GM18907 (cell line): ENCODE measurements around the gene CLMN.
A peak's percentile ranks its signal among the peaks of the same experiment; 100 is the strongest.

ENCODE experiments used
- ATAC-seq: cut with Tn5 transposase; IDR thresholded peaks from one replicate; pipeline ENCODE4 v1.9.1; 2021; ENCODE audit warnings: mild to moderate bottlenecking, moderate library complexity; ENCODE audit not compliant: unreplicated experiment

CLMN gene

DNA sequence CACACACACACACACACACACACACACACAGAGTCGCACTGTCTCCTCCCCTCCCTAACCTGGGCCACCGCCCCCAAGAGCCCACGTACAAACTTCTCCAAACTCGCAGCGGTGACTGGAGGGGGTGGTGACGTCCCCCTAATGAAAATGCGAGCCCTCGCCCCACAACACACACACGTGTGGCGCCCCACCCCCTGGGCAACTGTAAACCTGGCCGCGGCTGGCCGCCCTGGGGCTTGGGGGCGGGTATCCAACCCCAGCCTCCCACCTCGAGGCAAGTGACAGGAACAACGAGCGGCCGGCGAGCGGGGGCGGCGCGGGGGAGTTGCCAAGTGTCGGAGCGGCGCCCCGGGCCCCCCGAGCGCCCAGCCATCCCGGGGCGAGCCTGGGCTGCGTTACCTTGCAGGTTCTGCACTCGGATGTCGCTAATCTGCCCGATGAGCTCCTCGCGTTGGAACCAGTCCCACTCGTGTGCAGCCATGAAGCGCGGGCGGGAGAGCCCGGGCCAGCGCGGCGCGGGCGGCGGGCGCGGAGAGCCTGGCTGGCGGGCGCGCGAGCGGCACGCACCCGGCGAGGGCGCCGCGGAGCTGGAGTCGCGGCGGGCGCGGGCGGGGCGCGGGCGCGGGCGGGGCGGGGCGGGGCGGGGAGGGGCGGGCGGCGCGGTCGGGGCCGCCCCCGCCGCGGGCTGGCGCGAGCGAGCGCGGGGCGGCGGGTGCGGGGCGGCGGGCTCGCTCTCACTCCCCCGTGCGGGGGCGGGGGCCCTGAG is at the start of gene CLMN:
CLMN (minus strand) TSS at position 597 of the 766 bp plus-strand sequence; CDS start at position 481, 116 bp downstream.
- peak; percentile 35 for ATAC-seq

DNA sequence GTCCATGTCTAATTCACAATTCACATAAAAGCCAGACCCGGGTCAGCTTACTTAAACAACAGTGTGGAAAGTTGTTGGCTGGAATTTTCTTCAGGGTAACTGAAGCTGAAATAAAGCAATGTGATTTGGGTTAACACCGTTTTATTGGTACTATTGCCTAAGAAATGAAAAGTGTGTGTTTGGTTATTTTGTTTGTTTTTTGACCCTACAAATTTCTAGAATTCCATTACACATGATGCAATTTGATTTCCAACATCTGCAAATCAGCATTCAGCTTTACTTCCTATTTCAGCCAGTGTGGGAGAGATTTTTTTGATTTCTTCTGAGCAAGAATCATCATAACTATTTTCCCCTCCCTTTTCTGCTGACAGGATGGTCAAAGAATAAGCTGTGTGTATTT is 45.7 kb upstream of the CLMN start:
- no peak for ATAC-seq

DNA sequence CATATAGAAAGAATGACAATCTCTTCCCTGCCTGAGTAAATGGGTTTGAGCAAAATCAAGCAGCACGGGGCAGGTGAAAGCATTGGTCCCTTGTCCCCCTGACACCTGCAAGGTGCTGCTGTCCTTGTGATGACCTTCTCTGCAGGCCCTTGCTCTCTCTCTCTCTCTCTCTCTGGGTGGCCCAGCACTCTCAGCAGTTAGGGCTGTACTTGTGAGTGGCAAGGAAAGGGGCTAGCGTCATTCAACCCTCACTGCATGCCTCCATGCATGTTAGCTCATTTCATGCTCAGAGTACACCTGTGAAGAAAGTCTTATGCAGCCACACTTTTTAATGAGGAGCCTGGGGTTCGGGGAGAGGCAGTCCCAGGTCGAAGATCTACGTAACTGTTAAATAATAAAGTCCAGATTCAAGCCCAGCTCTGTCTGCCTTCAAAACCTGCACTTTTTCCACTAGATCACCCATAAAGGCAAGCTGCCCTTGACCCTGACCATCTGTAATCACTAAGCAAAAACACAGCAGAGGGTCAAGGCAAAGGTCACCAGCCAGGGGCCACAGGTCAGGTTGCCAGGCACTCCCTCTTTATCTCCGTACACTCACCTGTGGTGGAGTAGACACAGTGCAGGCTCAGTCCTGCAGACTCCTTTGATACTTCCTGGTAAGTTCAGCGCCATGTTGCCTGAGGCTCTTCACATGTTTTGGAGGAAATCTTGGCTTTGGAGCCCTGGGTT is 44.9 kb upstream of the CLMN start:
- no peak for ATAC-seq

DNA sequence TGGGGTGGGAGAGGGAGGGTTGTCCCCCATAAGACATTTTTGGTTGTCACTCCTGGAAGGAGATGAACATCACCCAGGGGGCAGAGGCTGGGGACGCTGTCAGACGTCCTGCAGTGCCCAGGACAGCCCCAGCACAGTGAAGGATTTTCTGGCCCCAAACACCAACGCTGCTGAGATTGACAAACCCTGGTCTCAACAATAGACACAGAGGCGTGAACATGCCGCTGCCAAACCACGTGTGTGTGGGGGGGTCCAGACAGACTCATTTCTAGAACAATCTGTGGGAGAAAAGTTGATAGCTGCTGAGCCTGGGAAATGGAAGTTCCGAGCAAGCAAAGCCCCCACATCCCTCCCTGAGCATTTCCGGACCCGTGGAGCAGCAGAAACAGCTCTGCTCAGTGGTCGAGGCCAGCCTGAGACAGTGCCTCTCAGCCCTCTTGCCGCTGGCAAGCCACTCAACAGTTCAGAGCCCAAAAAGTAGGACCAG is 43.8 kb upstream of the CLMN start:
- ATAC-seq, result no peak

GRCh38 chr14:95362138-95362494 is 42.4 kb upstream of the CLMN start:
- no peak for ATAC-seq

GRCh38 chr14:95361373-95362137 is 41.8 kb upstream of the CLMN start:
- no peak for ATAC-seq

DNA sequence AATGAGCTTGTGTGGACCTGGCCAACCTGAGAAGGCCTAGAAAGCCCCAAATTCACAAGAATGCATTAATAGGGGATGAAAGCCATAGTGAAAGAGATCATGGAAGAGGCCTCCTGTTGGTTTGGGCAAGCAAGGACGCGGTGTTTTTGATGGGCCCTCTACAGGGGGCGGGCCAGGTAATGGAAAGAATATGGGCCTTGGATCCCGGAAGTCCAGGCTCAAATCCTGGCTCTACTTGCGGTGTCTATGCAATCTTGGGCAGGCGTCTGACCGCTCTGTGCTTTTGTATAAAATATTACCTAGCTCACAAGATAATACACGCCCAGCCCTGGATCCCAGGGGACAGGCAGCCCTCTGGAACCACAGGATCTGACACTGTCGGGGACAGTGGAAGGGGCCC is 41.1 kb upstream of the CLMN start:
- no peak for ATAC-seq

DNA sequence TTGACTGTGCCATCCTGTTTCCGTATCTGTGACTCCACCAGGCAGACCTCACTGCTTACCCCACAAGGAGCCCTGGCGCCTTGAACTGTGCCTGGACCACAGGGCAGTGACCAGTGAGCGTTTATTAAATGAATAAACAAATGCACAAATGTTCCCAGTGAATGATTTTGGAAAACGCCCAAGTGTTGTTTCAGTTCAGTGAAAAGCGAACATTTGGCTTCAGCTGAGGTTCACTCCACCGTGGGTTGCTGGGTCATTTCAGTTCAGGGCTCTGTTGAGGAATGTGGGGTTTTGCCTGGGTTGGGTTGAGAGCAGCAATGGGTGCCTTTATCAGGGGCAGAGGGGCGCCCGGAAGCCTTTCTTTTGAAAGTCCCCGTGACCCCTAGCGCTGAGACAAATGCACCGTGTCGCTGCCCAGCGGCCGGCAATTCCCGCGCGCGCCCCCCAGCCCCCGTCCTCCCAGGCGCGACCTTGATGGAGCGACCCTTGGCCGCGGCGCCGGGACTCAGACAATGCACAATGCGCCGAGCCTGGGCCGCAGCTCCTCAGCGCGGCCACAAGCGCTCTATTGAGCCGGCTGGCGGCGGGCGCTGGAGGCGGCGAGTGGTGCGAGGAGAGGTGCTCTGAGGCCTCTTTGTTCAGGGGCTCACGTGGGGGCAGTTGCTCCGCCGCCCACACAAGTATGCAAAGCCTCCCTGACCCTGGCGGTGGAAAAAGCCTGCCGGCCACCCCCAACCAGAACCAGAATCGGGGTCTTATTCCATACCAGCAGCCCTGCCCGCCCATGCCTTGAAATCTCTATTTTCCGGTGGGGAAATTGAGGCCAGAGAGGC is 40.5 kb upstream of the CLMN start:
- no peak for ATAC-seq

DNA sequence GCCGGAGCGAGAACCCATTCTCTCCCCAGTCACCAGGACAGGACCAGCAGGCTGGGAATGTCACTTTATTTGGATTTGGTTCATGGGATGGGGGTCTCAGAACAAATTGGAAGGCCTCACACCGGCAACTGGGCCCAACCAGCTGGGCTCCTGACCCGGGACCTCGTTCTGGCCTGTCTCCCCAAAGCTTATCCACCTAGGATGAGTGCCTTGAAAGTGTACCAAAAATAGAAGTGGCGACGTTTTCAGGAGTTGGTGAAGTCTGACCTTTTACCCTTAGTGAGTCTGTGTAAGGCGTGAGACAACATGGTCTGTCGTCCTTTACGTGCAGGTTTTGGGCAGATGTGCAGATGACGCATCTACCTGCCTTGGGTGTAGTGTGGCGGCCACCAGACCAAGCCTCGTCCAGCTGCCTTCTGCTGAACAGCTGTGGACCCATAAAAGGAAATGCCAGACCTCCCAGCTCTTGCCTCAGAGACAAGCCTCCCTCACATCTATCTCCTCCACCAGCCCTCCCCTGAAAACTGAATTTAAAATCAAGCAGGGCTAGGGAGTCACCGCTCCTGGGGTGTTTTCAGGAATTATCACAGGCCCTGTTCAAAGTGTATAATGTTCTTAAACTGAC is 36.6 kb upstream of the CLMN start:
- ATAC-seq, result no peak

- no peak for ATAC-seq
Observed at GRCh38 chr14:95355422-95355821, 35.7 kb upstream of the CLMN start.

GRCh38 chr14:95354834-95355233 is 35.1 kb upstream of the CLMN start:
- ATAC-seq, result no peak

- no peak for ATAC-seq
Observed at GRCh38 chr14:95353664-95354063, 34.0 kb upstream of the CLMN start.

GRCh38 chr14:95353007-95353406 is 33.3 kb upstream of the CLMN start:
- no peak for ATAC-seq

DNA sequence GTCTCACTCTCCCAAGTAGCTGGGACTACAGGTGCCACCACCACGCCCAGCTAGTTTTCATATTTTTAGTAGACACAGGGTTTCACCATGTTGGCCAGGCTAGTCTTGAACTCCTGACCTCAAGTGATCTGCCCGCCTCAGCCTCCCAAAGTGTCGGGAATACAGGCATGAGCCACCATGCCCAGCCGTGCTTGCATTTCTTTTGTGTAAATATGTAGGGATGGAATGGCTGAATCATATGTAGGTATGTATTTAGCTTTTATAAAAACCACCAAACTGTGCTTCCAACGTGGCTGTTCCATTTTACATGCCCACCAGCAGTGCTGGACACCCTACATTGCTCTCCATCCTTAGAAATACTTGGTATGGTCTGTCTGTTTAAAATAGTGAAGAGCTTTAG is 32.8 kb upstream of the CLMN start:
- no peak for ATAC-seq

GRCh38 chr14:95349241-95349640 is 29.5 kb upstream of the CLMN start:
- ATAC-seq, result no peak

DNA sequence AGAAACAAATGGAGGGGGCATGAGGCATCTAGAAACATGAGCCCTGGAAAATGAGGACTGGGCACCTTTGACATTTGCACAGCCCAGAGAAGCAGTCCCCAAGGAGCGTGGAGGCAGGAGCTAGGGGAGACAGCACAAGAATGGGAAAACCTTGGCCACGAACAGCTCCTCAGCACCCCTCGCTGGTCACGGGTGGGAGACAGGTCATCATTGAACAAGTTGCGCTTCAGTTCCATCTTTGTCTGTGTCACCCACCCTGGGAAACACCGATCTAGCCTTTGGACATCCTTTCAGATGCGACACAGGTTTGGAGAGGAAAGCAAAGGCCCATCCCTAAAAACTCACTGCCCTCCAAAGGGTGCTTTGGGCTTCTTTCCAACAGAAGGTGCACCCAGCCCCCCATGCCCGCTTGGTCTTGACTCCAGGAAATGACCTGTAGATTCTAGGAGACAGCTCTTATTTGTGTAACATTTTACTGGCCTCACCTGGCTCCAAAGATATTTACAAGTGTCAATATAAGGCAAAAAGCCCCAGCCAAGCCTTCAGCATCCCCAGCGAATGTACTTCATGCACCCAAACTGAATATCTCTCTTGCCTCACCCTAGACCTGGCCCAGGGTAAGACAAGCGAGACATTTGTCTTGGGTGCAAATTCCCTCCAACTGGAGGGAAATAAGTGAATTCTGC is 28.8 kb upstream of the CLMN start:
- ATAC-seq, result no peak

DNA sequence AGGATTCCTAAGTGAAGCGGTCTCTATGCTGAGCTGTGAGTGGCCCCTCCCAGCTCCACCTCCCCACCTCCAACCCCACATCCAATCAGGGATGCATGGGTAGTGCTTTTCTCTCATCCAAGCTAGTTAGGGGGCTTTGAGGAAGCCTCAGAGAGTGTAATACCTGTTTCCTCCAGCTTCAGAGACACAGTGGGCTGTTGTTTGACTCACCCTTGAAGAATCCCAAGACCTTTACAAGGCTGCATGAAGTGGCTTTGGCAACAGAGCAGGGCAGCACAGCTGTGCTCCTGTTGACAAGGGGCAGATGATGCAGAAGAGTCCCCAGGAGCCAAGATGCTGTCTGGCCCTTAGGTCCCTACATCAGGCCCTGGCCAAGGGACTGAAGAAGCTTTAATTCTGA is 27.1 kb upstream of the CLMN start:
- no peak for ATAC-seq

DNA sequence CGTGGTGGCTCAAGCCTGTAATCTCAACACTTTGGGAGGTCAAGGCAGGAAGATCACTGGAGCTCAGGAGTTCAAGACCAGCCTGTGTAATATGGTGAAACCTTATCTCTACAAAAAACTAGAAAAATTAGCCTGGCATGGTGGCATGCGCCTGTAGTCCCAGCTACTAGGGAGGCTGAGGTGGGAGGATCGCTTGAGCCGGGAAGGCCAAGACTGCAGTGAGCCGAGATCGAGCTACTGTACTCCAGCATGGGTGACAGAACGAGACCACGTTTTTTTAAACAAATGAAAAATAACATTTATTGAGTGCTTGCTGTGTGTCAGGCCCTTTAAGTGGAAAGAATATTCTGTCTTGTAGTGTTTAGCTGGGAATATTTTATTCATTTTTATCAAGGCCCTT is 26.6 kb upstream of the CLMN start:
- no peak for ATAC-seq

DNA sequence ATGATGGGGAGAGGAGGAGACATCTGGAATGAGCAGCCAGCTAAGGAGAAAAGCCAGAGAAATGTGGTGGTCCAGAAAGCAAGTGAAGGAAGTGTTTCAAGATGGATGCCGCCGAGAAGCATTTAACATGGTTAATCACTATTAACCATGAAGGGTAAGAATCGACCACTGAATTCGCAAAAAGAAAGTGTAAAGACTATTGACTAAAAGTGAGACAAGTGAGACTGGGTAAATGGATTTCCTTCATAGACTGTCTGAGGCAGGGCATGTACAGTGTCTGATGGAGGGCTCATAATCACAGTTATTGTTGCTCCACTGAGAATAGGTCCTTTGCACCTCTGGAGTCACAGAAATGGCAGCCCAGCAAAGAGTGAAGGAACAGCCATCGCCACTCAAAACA is 25.3 kb upstream of the CLMN start:
- no peak for ATAC-seq

- no peak for ATAC-seq
Observed at GRCh38 chr14:95344536-95344935, 24.8 kb upstream of the CLMN start.
